Keratinocyte (primary cell): Measurements from ENCODE around the gene MYO1D.

Source experiments
- EZH2 ChIP-seq: IDR thresholded peaks from one replicate; pipeline ENCODE4 v1.6.1; 2012; ENCODE audit warnings: inconsistent platforms, mild to moderate bottlenecking, low read length, moderate library complexity
- TF ChIP-seq, protein P1 (sequence below), 3 experiments: IDR thresholded peaks in 1 of 3; conservative IDR thresholded peaks in 1 of 3; optimal IDR thresholded peaks in 1 of 3; 2 replicates in 2 of 3; 3 replicates in 1 of 3; pipeline versions ENCODE3 to v1.5.1; 2011; ENCODE audit warnings: low read length in 3 of 3, mild to moderate bottlenecking in 3 of 3, moderate library complexity in 2 of 3, control low read depth in 1 of 3, inconsistent platforms in 1 of 3; ENCODE audit not compliant: insufficient read depth in 2 of 3; ENCODE audit errors: extremely low read depth in 1 of 3

- TF ChIP-seq, protein P1, sequence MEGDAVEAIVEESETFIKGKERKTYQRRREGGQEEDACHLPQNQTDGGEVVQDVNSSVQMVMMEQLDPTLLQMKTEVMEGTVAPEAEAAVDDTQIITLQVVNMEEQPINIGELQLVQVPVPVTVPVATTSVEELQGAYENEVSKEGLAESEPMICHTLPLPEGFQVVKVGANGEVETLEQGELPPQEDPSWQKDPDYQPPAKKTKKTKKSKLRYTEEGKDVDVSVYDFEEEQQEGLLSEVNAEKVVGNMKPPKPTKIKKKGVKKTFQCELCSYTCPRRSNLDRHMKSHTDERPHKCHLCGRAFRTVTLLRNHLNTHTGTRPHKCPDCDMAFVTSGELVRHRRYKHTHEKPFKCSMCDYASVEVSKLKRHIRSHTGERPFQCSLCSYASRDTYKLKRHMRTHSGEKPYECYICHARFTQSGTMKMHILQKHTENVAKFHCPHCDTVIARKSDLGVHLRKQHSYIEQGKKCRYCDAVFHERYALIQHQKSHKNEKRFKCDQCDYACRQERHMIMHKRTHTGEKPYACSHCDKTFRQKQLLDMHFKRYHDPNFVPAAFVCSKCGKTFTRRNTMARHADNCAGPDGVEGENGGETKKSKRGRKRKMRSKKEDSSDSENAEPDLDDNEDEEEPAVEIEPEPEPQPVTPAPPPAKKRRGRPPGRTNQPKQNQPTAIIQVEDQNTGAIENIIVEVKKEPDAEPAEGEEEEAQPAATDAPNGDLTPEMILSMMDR (optimal IDR thresholded peaks at IDR 0.05 in 1 of 3, IDR thresholded peaks at IDR 0.05 in 1 of 3, conservative IDR thresholded peaks at IDR 0.05 in 1 of 3; ENCODE audit: extremely low read depth in 1 of 3, insufficient read depth in 2 of 3, low read length in 3 of 3), result no peak
- TF ChIP-seq EZH2, result no peak
Measured at GRCh38 chr17:32491371-32492263, 385.3 kb downstream of the MYO1D start.
